HepG2 (cell line): Measurements from ENCODE around the gene KIF25. TPM values are rescaled to one million over a fixed set of nuclear protein-coding genes. Genes with fewer than 3 reads are reported as not detected.

ENCODE experiments used
- AHDC1 ChIP-seq: sonication (generic); formaldehyde crosslinking; IDR thresholded peaks from 2 replicates; pipeline ENCODE4 v1.5.1; 2020; ENCODE audit warnings: mild to moderate bottlenecking, missing genetic modification reagents, borderline replicate concordance
- ARNTL ChIP-seq: sonication (generic); formaldehyde crosslinking; IDR thresholded peaks from 2 replicates; pipeline ENCODE4 v1.4.0; 2020; ENCODE audit warnings: mild to moderate bottlenecking, missing genetic modification reagents
- BCL6 ChIP-seq: IDR thresholded peaks from 2 replicates; pipeline ENCODE4 v1.6.1; 2016; ENCODE audit warnings: missing genetic modification reagents, missing compliant biosample characterization
- GATAD2A ChIP-seq: IDR thresholded peaks from 2 replicates; pipeline ENCODE4 v1.6.1; 2016
- SOX6 ChIP-seq, 2 experiments: fragments of 450-650 bp in 1 of 2; sonication (generic) in 1 of 2; formaldehyde crosslinking in 1 of 2; IDR thresholded peaks; 2 replicates each; pipeline versions ENCODE4 v1.4.0 to v1.6.1; 2017 to 2020; ENCODE audit warnings: antibody characterized with exemption in 1 of 2, mild to moderate bottlenecking in 1 of 2, missing genetic modification reagents in 1 of 2
- SPEN ChIP-seq: sonication (generic); formaldehyde crosslinking; IDR thresholded peaks from 2 replicates; pipeline ENCODE4 v1.5.1; 2020; ENCODE audit warnings: low read depth, mild to moderate bottlenecking, missing genetic modification reagents
- SRSF1 ChIP-seq: fragments of 200-400 bp; formaldehyde crosslinking; optimal IDR thresholded peaks from 2 replicates; pipeline ENCODE3; 2017; ENCODE audit warnings: mild to moderate bottlenecking, low read depth, low read length, moderate library complexity
- SSRP1 ChIP-seq: IDR thresholded peaks from 2 replicates; pipeline ENCODE4 v1.6.1; 2016; ENCODE audit warnings: control low read depth
- THAP9 ChIP-seq: sonication (generic); formaldehyde crosslinking; IDR thresholded peaks from 2 replicates; pipeline ENCODE4; 2020; ENCODE audit warnings: missing genetic modification reagents, mild to moderate bottlenecking, borderline replicate concordance
- ZMYM4 ChIP-seq: sonication (generic); formaldehyde crosslinking; IDR thresholded peaks from 2 replicates; pipeline ENCODE4 v1.8.1; 2023; ENCODE audit warnings: mild to moderate bottlenecking, missing genetic modification reagents
- ZNF564 ChIP-seq: sonication (generic); formaldehyde crosslinking; IDR thresholded peaks from 2 replicates; pipeline ENCODE4 v1.8.1; 2023; ENCODE audit warnings: mild to moderate bottlenecking, missing genetic modification reagents
- polyA plus RNA-seq, 8 experiments: library from polyadenylated mRNA; depleted of rRNA in 3 of 8; stranded (reverse) in 7 of 8; unstranded in 1 of 8; fragments of >200 nt; fragmentation: Illumina TruSeq in 4 of 8; extraction: Trizol in 4 of 8; gene quantifications; 2 replicates each; pipeline versions ENCODE4 v1.2.1 to v1.2.3, GENCODE V29; 2011 to 2016; ENCODE audit warnings: low read depth in 4 of 8, missing spikeins in 1 of 8, mixed read lengths in 1 of 8; ENCODE audit not compliant: insufficient read depth in 1 of 8
- total RNA-seq, 5 experiments: library from RNA; depleted of rRNA; stranded (reverse); fragments of >200 nt; fragmentation: Illumina TruSeq; extraction: Trizol; gene quantifications; 2 replicates each; pipeline ENCODE4 v1.2.3, GENCODE V29; 2016; ENCODE audit warnings: low read depth in 1 of 5
- TF ChIP-seq, protein P1 (sequence below): sonication (generic); formaldehyde crosslinking; IDR thresholded peaks from 2 replicates; pipeline ENCODE4 v1.5.0; 2020; ENCODE audit warnings: mild to moderate bottlenecking, missing genetic modification reagents
- TF ChIP-seq, protein P2 (sequence below): sonication (generic); formaldehyde crosslinking; IDR thresholded peaks from 2 replicates; pipeline ENCODE4 v1.5.0; 2020; ENCODE audit warnings: mild to moderate bottlenecking, missing genetic modification reagents
- TF ChIP-seq, protein P3 (sequence below): sonication (generic); formaldehyde crosslinking; IDR thresholded peaks from 2 replicates; pipeline ENCODE4 v1.4.0; 2020; ENCODE audit warnings: missing genetic modification reagents

Gene KIF25
- total and polyA plus RNA-seq, 2 of the 13 experiments (the other 11 are each of a cell fraction or from before 2014, with no cell fraction given), result not detected

DNA sequence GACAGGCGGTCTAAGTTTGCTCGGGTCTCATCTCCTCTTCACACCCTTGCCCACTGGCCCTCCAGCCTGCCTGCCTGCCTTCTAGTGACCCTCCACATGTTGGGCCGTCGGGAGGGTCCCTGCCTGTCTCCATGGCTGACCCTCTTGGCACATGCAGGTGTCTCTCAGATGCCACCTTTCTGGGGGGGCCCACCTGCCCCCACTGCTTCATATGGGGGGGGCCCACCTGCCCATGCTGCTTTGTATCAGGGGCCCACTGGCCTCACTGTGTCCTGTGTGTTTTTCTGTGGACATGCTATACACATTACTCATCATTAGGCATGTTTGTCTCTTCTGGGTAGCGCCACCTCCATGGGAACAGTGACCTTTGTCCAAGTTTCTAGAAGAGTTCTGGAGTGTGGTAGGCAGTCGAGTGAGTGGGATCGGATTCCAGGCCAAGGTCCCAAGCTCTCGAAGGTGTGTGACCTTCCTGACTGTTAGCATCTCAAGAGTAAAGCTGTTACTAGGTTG, 40.4 kb upstream of the KIF25 start (continued):
- TF ChIP-seq ZMYM4 (peak; percentile 60; the same call in 1 of the 2 replicates), BCL6 (CRISPR knock-in tag) (peak; percentile 55), GATAD2A (CRISPR knock-in tag) (peak; percentile 86), ARNTL (CRISPR knock-in tag) (no peak), THAP9 (CRISPR knock-in tag) (no peak), SRSF1 (peak; percentile 87), ZNF564 (CRISPR knock-in tag) (no peak), SSRP1 (no peak), AHDC1 (CRISPR knock-in tag) (0 out of 2 replicates have a peak, but pooled peaks have one; percentile 29), SOX6 (IDR thresholded peaks at IDR 0.05) (no peak), SOX6 (CRISPR knock-in tag; IDR thresholded peaks at IDR 0.05) (peak; percentile 21; the same call in 1 of the 2 replicates), SPEN (CRISPR knock-in tag) (0 out of 2 replicates have a peak, but pooled peaks have one; percentile 26)
- TF ChIP-seq, protein P1, sequence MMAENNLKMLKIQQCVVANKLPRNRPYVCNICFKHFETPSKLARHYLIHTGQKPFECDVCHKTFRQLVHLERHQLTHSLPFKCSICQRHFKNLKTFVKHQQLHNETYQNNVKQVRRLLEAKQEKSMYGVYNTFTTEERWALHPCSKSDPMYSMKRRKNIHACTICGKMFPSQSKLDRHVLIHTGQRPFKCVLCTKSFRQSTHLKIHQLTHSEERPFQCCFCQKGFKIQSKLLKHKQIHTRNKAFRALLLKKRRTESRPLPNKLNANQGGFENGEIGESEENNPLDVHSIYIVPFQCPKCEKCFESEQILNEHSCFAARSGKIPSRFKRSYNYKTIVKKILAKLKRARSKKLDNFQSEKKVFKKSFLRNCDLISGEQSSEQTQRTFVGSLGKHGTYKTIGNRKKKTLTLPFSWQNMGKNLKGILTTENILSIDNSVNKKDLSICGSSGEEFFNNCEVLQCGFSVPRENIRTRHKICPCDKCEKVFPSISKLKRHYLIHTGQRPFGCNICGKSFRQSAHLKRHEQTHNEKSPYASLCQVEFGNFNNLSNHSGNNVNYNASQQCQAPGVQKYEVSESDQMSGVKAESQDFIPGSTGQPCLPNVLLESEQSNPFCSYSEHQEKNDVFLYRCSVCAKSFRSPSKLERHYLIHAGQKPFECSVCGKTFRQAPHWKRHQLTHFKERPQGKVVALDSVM (CRISPR knock-in tag), result no peak
- TF ChIP-seq, protein P2, sequence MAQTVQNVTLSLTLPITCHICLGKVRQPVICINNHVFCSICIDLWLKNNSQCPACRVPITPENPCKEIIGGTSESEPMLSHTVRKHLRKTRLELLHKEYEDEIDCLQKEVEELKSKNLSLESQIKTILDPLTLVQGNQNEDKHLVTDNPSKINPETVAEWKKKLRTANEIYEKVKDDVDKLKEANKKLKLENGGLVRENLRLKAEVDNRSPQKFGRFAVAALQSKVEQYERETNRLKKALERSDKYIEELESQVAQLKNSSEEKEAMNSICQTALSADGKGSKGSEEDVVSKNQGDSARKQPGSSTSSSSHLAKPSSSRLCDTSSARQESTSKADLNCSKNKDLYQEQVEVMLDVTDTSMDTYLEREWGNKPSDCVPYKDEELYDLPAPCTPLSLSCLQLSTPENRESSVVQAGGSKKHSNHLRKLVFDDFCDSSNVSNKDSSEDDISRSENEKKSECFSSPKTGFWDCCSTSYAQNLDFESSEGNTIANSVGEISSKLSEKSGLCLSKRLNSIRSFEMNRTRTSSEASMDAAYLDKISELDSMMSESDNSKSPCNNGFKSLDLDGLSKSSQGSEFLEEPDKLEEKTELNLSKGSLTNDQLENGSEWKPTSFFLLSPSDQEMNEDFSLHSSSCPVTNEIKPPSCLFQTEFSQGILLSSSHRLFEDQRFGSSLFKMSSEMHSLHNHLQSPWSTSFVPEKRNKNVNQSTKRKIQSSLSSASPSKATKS (CRISPR knock-in tag), result no peak
- TF ChIP-seq, protein P3, sequence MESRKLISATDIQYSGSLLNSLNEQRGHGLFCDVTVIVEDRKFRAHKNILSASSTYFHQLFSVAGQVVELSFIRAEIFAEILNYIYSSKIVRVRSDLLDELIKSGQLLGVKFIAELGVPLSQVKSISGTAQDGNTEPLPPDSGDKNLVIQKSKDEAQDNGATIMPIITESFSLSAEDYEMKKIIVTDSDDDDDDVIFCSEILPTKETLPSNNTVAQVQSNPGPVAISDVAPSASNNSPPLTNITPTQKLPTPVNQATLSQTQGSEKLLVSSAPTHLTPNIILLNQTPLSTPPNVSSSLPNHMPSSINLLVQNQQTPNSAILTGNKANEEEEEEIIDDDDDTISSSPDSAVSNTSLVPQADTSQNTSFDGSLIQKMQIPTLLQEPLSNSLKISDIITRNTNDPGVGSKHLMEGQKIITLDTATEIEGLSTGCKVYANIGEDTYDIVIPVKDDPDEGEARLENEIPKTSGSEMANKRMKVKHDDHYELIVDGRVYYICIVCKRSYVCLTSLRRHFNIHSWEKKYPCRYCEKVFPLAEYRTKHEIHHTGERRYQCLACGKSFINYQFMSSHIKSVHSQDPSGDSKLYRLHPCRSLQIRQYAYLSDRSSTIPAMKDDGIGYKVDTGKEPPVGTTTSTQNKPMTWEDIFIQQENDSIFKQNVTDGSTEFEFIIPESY (CRISPR knock-in tag), result peak; percentile 99
